Activated CD8-positive, alpha-beta memory T cell treated with anti-CD3 and anti-CD28 coated beads, Interleukin-2, amount 10 ng/mL, durations not matched to agents 7 days and 5 days (primary cell): ENCODE data around the gene PPP1R27. TPM values are rescaled to one million over a fixed set of nuclear protein-coding genes. Genes with fewer than 3 reads are reported as not detected.

Source experiments
- ATAC-seq: fragments of 150-1000 bp; cut with Tn5 transposase; one replicate; pipeline ENCODE4 v1.10.0; 2021; ENCODE audit warnings: moderate library complexity
- CTCF ChIA-PET: fragments of 350-600 bp; sonication (Branson Sonifier 250); formaldehyde crosslinking; loops from one replicate; lab custom pipeline; 2021; ENCODE audit warnings: antibody characterized with exemption; lab: Charles Lee
- DNase-seq: peaks from one replicate; pipeline ENCODE4 v3.0.0-alpha.2; 2020
- H3K27ac Mint-ChIP-seq: one replicate; pipeline ENCODE4 v1.8.0; 2021; ENCODE audit warnings: mild to moderate bottlenecking, mixed read lengths
- H3K27me3 Mint-ChIP-seq: one replicate; pipeline ENCODE4 v1.8.0; 2021; ENCODE audit warnings: mixed read lengths
- H3K36me3 Mint-ChIP-seq: one replicate; pipeline ENCODE4 v1.8.0; 2021; ENCODE audit warnings: mild to moderate bottlenecking, mixed read lengths
- H3K4me1 Mint-ChIP-seq: one replicate; pipeline ENCODE4 v1.8.0; 2021; ENCODE audit warnings: mixed read lengths
- H3K4me3 Mint-ChIP-seq: one replicate; pipeline ENCODE4 v1.8.0; 2021; ENCODE audit warnings: mild to moderate bottlenecking, moderate library complexity, mixed read lengths
- H3K9me3 Mint-ChIP-seq: one replicate; pipeline ENCODE4 v1.8.0; 2022; ENCODE audit warnings: low read depth, mixed read lengths
- total RNA-seq, 2 experiments: library from RNA; stranded (reverse); gene quantifications; one replicate each; pipeline ENCODE4 v1.2.3, GENCODE V29; 2021

The PPP1R27 gene
- total RNA-seq, 2 experiments from 2014 or later, result not detected

DNA sequence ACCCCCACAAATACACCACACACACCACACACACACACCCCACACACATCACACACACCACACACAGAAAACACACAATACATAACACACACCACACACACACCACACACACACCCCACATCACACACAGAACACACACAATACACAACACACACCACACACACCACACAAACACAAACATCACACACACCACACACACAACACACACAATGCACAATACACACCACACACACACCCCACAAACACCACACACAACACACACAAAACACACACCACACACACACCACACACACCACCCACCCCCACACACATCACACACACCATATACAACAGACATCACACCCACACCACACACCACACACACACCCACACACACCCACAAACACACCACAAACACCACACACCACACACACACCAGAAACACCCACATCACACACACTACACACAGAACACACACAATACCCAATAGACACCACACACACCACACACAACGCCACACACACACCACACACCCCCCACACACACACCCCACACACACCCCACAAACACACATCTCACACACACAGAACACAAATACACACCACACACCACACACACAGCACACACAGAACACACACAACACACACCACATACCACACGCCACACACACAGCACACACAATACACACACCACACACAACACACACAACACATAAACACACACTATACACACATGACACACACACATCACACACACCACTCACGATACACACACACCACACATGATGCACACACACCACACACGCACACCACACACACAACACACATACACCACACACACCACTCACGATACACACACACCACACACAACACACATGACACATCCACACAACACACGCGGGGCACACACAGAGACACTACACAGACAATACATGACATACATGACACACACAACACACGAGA, 41.9 kb downstream of the PPP1R27 start:
- no peak overlapping the region for H3K27ac Mint-ChIP-seq
- CTCF ChIA-PET, result no interaction called here
- H3K36me3 Mint-ChIP-seq, result no peaks in the 10 kb centered on the region
- H3K9me3 Mint-ChIP-seq, result no peaks in the 10 kb centered on the region
- no peaks in the 10 kb centered on the region for H3K27me3 Mint-ChIP-seq
- H3K4me1 Mint-ChIP-seq, result no peaks in the 10 kb centered on the region
- H3K4me3 Mint-ChIP-seq, result no peak overlapping the region
- ATAC-seq (no peak), DNase-seq (no peak)

Other genes starting within 250 kb of the PPP1R27 start
- 100 to 1,000 TPM; 124 to 130 TPM for gene NPLOC4, start 197.9 kb downstream of the PPP1R27 start, total RNA-seq
- under 1 TPM; 0.23 to 0.26 TPM for gene TSPAN10, start 197.9 kb downstream of the PPP1R27 start, total RNA-seq
- 10 to 100 TPM; 12.0 to 12.5 TPM for gene PDE6G, start 178.5 kb downstream of the PPP1R27 start, total RNA-seq
- 10 to 100 TPM; 57.9 to 68.5 TPM for gene OXLD1, start 168.4 kb downstream of the PPP1R27 start, total RNA-seq
- gene CCDC137, start 168.3 kb downstream of the PPP1R27 start, total RNA-seq, result 10 to 100 TPM; 37.4 to 42.3 TPM
- 10 to 100 TPM; 14.9 to 15.4 TPM for gene ARL16, start 151.3 kb downstream of the PPP1R27 start, total RNA-seq
- 100 to 1,000 TPM; 145 to 159 TPM for gene HGS, start 151.0 kb downstream of the PPP1R27 start, total RNA-seq
- gene MRPL12, start 131.7 kb downstream of the PPP1R27 start, total RNA-seq, result 100 to 1,000 TPM; 102 to 126 TPM
- 10 to 100 TPM; 32.8 to 40.1 TPM for gene SLC25A10, start 122.8 kb downstream of the PPP1R27 start, total RNA-seq
- gene GCGR, start 30.9 kb downstream of the PPP1R27 start, total RNA-seq, result not detected
- 10 to 100 TPM; 49.9 to 50.1 TPM for gene MCRIP1, start 1.8 kb downstream of the PPP1R27 start, total RNA-seq
- gene P4HB, start 25.5 kb upstream of the PPP1R27 start, total RNA-seq, result 100 to 1,000 TPM; 333 to 416 TPM
- 100 to 1,000 TPM; 693 to 725 TPM for gene ARHGDIA, start 36.3 kb upstream of the PPP1R27 start, total RNA-seq
- gene ALYREF, start 56.5 kb upstream of the PPP1R27 start, total RNA-seq, result 100 to 1,000 TPM; 215 to 236 TPM
- gene ANAPC11, start 56.7 kb upstream of the PPP1R27 start, total RNA-seq, result 100 to 1,000 TPM; 138 to 155 TPM
- under 1 TPM in 1 of 2 experiments, not detected in 1; 0.23 TPM for gene NPB, start 67.2 kb upstream of the PPP1R27 start, total RNA-seq
- gene PCYT2, start 76.3 kb upstream of the PPP1R27 start, total RNA-seq, result 10 to 100 TPM; 48.5 TPM
- 10 to 100 TPM; 55.1 to 61.0 TPM for gene SIRT7, start 83.1 kb upstream of the PPP1R27 start, total RNA-seq
- gene MAFG, start 92.7 kb upstream of the PPP1R27 start, total RNA-seq, result 10 to 100 TPM; 20.2 to 23.8 TPM
- 10 to 100 TPM; 27.7 to 61.7 TPM for gene PYCR1, start 102.2 kb upstream of the PPP1R27 start, total RNA-seq
- gene MYADML2, start 112.2 kb upstream of the PPP1R27 start, total RNA-seq, result not detected
- gene NOTUM, start 126.1 kb upstream of the PPP1R27 start, total RNA-seq, result under 1 TPM in 1 of 2 experiments, not detected in 1; 0.21 TPM
- 10 to 100 TPM; 29.5 to 31.4 TPM for gene ASPSCR1, start 142.6 kb upstream of the PPP1R27 start, total RNA-seq
- gene CENPX, start 187.8 kb upstream of the PPP1R27 start, total RNA-seq, result 10 to 100 TPM; 80.2 to 91.3 TPM
- 10 to 100 TPM; 45.4 to 61.6 TPM for gene LRRC45, start 188.3 kb upstream of the PPP1R27 start, total RNA-seq
- 1 to 10 TPM; 6.4 to 6.8 TPM for gene RAC3, start 196.6 kb upstream of the PPP1R27 start, total RNA-seq
- gene DCXR, start 202.6 kb upstream of the PPP1R27 start, total RNA-seq, result 100 to 1,000 TPM; 120 to 124 TPM
- 10 to 100 TPM; 20.9 to 23.0 TPM for gene RFNG, start 216.8 kb upstream of the PPP1R27 start, total RNA-seq
- gene GPS1, start 216.8 kb upstream of the PPP1R27 start, total RNA-seq, result 100 to 1,000 TPM in 1 of 2 experiments, 10 to 100 TPM in 1; 92.4 to 106 TPM
- 100 to 1,000 TPM; 134 to 139 TPM for gene DUS1L, start 230.8 kb upstream of the PPP1R27 start, total RNA-seq